H1 (cell line): Measurements from ENCODE around the gene PUS7L. TPM values are rescaled to one million over a fixed set of nuclear protein-coding genes. Genes with fewer than 3 reads are reported as not detected.

Experiments used
- CTCF ChIA-PET: fragments of 300-600 bp; sonication (Branson Sonifier 250); formaldehyde crosslinking; loops from one replicate; lab custom pipeline; 2021; ENCODE audit not compliant: partially characterized antibody; lab: Charles Lee
- POLR2A ChIA-PET: fragments of 300-600 bp; sonication (Branson Sonifier 250); formaldehyde crosslinking; loops from one replicate; lab custom pipeline; 2021; ENCODE audit warnings: inconsistent platforms; ENCODE audit not compliant: partially characterized antibody; lab: Charles Lee
- DNase-seq, 2 experiments: peaks; one replicate each; pipeline versions ENCODE4 v3.0.0 to v3.0.0-alpha.2; 2010 to 2022; ENCODE audit warnings: low spot score in 2 of 2, low read depth in 1 of 2, mixed read lengths in 1 of 2
- FAIRE-seq: peaks from 2 replicates; lab custom pipeline; 2011; peaks lifted over from hg19 to GRCh38; lab: Jason Lieb, UNC
- H2AFZ ChIP-seq: 2 replicates; pipeline ENCODE4 v1.8.1; 2012; ENCODE audit warnings: low read length, inconsistent platforms
- H2AK5ac ChIP-seq: 2 replicates; pipeline ENCODE4 v1.6.1; 2013; ENCODE audit warnings: low read depth, low read length
- H2BK120ac ChIP-seq: replicated peaks from 2 replicates; pipeline ENCODE3; 2013; ENCODE audit warnings: low read depth, low read length, inconsistent platforms
- H2BK12ac ChIP-seq: 2 replicates; pipeline ENCODE4 v1.6.1; 2013; ENCODE audit warnings: low read depth, low read length
- H2BK15ac ChIP-seq: 2 replicates; pipeline ENCODE4 v1.6.1; 2013; ENCODE audit warnings: low read length
- H2BK20ac ChIP-seq: 2 replicates; pipeline ENCODE4 v1.6.1; 2013; ENCODE audit warnings: low read length
- H2BK5ac ChIP-seq: 2 replicates; pipeline ENCODE4 v1.6.1; 2013; ENCODE audit warnings: low read depth, low read length
- H3K14ac ChIP-seq: 2 replicates; pipeline ENCODE4 v1.6.1; 2013; ENCODE audit warnings: inconsistent platforms; ENCODE audit not compliant: insufficient read length
- H3K18ac ChIP-seq: 2 replicates; pipeline ENCODE4 v1.6.1; 2013; ENCODE audit warnings: low read length; ENCODE audit errors: extremely low read depth
- H3K23ac ChIP-seq: 2 replicates; pipeline ENCODE4 v1.6.1; 2013; ENCODE audit warnings: inconsistent platforms; ENCODE audit not compliant: insufficient read length
- H3K23me2 ChIP-seq: 2 replicates; pipeline ENCODE4 v1.6.1; 2013; ENCODE audit warnings: low read depth, low read length
- H3K27ac ChIP-seq: 2 replicates; pipeline ENCODE4 v1.6.1; 2011; ENCODE audit warnings: low read depth, low read length, inconsistent platforms
- H3K27me3 ChIP-seq, 4 experiments: replicated peaks in 1 of 4; 1 replicate in 1 of 4; 2 replicates in 3 of 4; pipeline versions ENCODE4 v1.6.1 to v1.8.1; 2011 to 2013; ENCODE audit warnings: low read length in 3 of 4, mild to moderate bottlenecking in 3 of 4, inconsistent platforms in 2 of 4, mixed read lengths in 2 of 4, moderate library complexity in 1 of 4; ENCODE audit not compliant: control insufficient read depth in 3 of 4, insufficient read depth in 3 of 4; ENCODE audit errors: extremely low read depth in 1 of 4
- H3K36me3 ChIP-seq, 4 experiments: 2 replicates each; pipeline versions ENCODE4 v1.6.1 to v1.8.1; 2011 to 2013; ENCODE audit warnings: mild to moderate bottlenecking in 4 of 4, low read length in 3 of 4, moderate library complexity in 2 of 4, control low read depth in 1 of 4, inconsistent platforms in 1 of 4; ENCODE audit not compliant: insufficient read depth in 4 of 4, control insufficient read depth in 2 of 4
- H3K4ac ChIP-seq: replicated peaks from 2 replicates; pipeline ENCODE3; 2013; ENCODE audit warnings: low read length, low read depth, mixed read lengths, inconsistent platforms; ENCODE audit not compliant: insufficient read length
- H3K4me1 ChIP-seq, 4 experiments: replicated peaks in 1 of 4; 1 replicate in 1 of 4; 2 replicates in 3 of 4; pipeline versions ENCODE4 v1.6.1 to v1.8.1; 2011 to 2013; ENCODE audit warnings: low read length in 3 of 4, inconsistent platforms in 2 of 4, mixed read lengths in 1 of 4; ENCODE audit not compliant: insufficient read depth in 4 of 4, control insufficient read depth in 3 of 4
- H3K4me2 ChIP-seq, 2 experiments: 2 replicates each; pipeline versions ENCODE4 v1.6.1 to v1.8.1; 2011 to 2013; ENCODE audit warnings: low read depth in 2 of 2, low read length in 2 of 2, control low read depth in 1 of 2, inconsistent platforms in 1 of 2, mild to moderate bottlenecking in 1 of 2; ENCODE audit not compliant: insufficient read depth in 1 of 2
- H3K4me3 ChIP-seq, 4 experiments: fragments of 200-600, 300-600 bp in 1 of 4; sonication (generic), shearing (Covaris generic), sonication (Bioruptor Twin) in 1 of 4; 2 replicates each; pipeline versions ENCODE4 v1.5.1 to v1.8.1; 2011 to 2016; ENCODE audit warnings: low read length in 4 of 4, low read depth in 3 of 4, control low read depth in 2 of 4, inconsistent platforms in 2 of 4, mild to moderate bottlenecking in 2 of 4, mixed read lengths in 1 of 4, moderate library complexity in 1 of 4; ENCODE audit not compliant: insufficient read depth in 2 of 4; ENCODE audit errors: extremely low read depth in 1 of 4
- H3K56ac ChIP-seq: replicated peaks from 2 replicates; pipeline ENCODE3; 2013; ENCODE audit warnings: low read depth, mild to moderate bottlenecking, mixed read lengths, low read length, inconsistent platforms; ENCODE audit not compliant: insufficient read length
- H3K79me1 ChIP-seq: 2 replicates; pipeline ENCODE4 v1.6.1; 2013; ENCODE audit warnings: low read depth, low read length, control low read depth
- H3K79me2 ChIP-seq, 2 experiments: 2 replicates each; pipeline versions ENCODE4 v1.6.1 to v1.8.1; 2012 to 2013; ENCODE audit warnings: low read length in 2 of 2, mild to moderate bottlenecking in 2 of 2, inconsistent platforms in 1 of 2; ENCODE audit not compliant: insufficient read depth in 2 of 2, control insufficient read depth in 1 of 2
- H3K9ac ChIP-seq, 4 experiments: replicated peaks in 1 of 4; 1 replicate in 1 of 4; 2 replicates in 3 of 4; pipeline versions ENCODE4 v1.6.1 to v1.8.1; 2011 to 2013; ENCODE audit warnings: low read depth in 3 of 4, low read length in 3 of 4, control low read depth in 2 of 4, mild to moderate bottlenecking in 2 of 4, moderate library complexity in 2 of 4, inconsistent platforms in 1 of 4; ENCODE audit errors: extremely low read depth in 1 of 4
- H3K9me3 ChIP-seq, 2 experiments: 2 replicates each; pipeline versions ENCODE4 v1.6.1 to v1.8.1; 2012 to 2013; ENCODE audit warnings: mild to moderate bottlenecking in 2 of 2, moderate library complexity in 2 of 2, control low read depth in 1 of 2, inconsistent platforms in 1 of 2, low read depth in 1 of 2, low read length in 1 of 2, mixed read lengths in 1 of 2; ENCODE audit not compliant: insufficient read depth in 2 of 2
- H4K20me1 ChIP-seq, 2 experiments: replicated peaks in 1 of 2; 2 replicates each; pipeline versions ENCODE3 to v1.8.1; 2011 to 2013; ENCODE audit warnings: inconsistent platforms in 2 of 2, low read length in 2 of 2, mild to moderate bottlenecking in 1 of 2; ENCODE audit not compliant: insufficient read depth in 2 of 2, control insufficient read depth in 1 of 2
- H4K5ac ChIP-seq: 2 replicates; pipeline ENCODE4 v1.6.1; 2013; ENCODE audit warnings: low read length, low read depth, mixed read lengths, inconsistent platforms; ENCODE audit not compliant: insufficient read length
- H4K8ac ChIP-seq: 2 replicates; pipeline ENCODE4 v1.8.0; 2013; ENCODE audit warnings: mild to moderate bottlenecking, moderate library complexity, low read length, inconsistent platforms; ENCODE audit not compliant: insufficient read depth; ENCODE audit errors: extremely low read depth
- H4K91ac ChIP-seq: replicated peaks from 2 replicates; pipeline ENCODE3; 2013; ENCODE audit warnings: low read length, mixed read lengths, inconsistent platforms; ENCODE audit not compliant: insufficient read length
- ASH2L ChIP-seq: fragments of 200-600, 300-600 bp; sonication (generic); IDR thresholded peaks from one replicate; pipeline ENCODE4 v1.7.1; 2017; ENCODE audit warnings: low read length
- EZH2 ChIP-seq: fragments of 200-600 bp; sonication (generic); IDR thresholded peaks from 2 replicates; pipeline ENCODE4 v1.7.1; 2012; ENCODE audit warnings: low read depth, mild to moderate bottlenecking, moderate library complexity, low read length, inconsistent platforms; ENCODE audit not compliant: severe bottlenecking
- FOSL1 ChIP-seq: IDR thresholded peaks from 2 replicates; pipeline ENCODE4 v1.6.1; 2011; ENCODE audit warnings: mild to moderate bottlenecking, low read depth, low read length, moderate library complexity; ENCODE audit not compliant: insufficient read depth
- HDAC2 ChIP-seq, 2 experiments: fragments of 300-600 bp in 1 of 2; sonication (generic) in 1 of 2; IDR thresholded peaks; 2 replicates each; pipeline ENCODE4 v1.6.1; 2011 to 2012; ENCODE audit warnings: low read depth in 2 of 2, low read length in 2 of 2, mild to moderate bottlenecking in 2 of 2, moderate library complexity in 2 of 2, borderline replicate concordance in 1 of 2, inconsistent platforms in 1 of 2
- NRF1 ChIP-seq: IDR thresholded peaks from 2 replicates; pipeline ENCODE4 v1.6.1; 2011; ENCODE audit warnings: mild to moderate bottlenecking, low read depth, low read length, improper control_type of control experiment
- POLR2A ChIP-seq, 2 experiments: IDR thresholded peaks; 1 replicate in 1 of 2; 2 replicates in 1 of 2; pipeline ENCODE4 v1.6.1; 2011; ENCODE audit warnings: low read depth in 2 of 2, low read length in 2 of 2, mild to moderate bottlenecking in 2 of 2; ENCODE audit errors: control extremely low read depth in 1 of 2
- RFX5 ChIP-seq: IDR thresholded peaks from 2 replicates; pipeline ENCODE4 v1.6.1; 2011; ENCODE audit warnings: low read depth, low read length, improper control_type of control experiment, borderline replicate concordance
- SP1 ChIP-seq: IDR thresholded peaks from 2 replicates; pipeline ENCODE4 v1.6.1; 2011; ENCODE audit warnings: low read depth, low read length
- TAF7 ChIP-seq: optimal IDR thresholded peaks from 2 replicates; pipeline ENCODE3; 2011; ENCODE audit warnings: low read depth, mild to moderate bottlenecking, inconsistent platforms, low read length, moderate library complexity, borderline replicate concordance
- WGBS, 2 experiments: shearing (Covaris generic) in 1 of 2; methylation state at CpG; one replicate each; pipeline versions ENCODE4 v1.1.6 to v1.1.7; 2013 to 2015; ENCODE audit warnings: low lambda C conversion rate in 2 of 2, mixed read lengths in 2 of 2, inconsistent platforms in 1 of 2, low coverage in 1 of 2, missing lambda C conversion rate in 1 of 2; ENCODE audit not compliant: insufficient replicate concordance in 2 of 2, insufficient coverage in 1 of 2, insufficient read length in 1 of 2; ENCODE audit errors: extremely low coverage in 1 of 2, missing lambda C conversion rate in 1 of 2; 5-methylcytosine and 5-hydroxymethylcytosine counted together
- polyA plus RNA-seq, 7 experiments: library from polyadenylated mRNA; depleted of rRNA in 3 of 7; stranded (reverse) in 5 of 7; unstranded in 2 of 7; fragments of >200 nt in 5 of 7; fragments of 200-250 nt in 2 of 7; gene quantifications; 1 replicate in 5 of 7; 2 replicates in 1 of 7; 4 replicates in 1 of 7; pipeline versions ENCODE4 v1.2.1 to v1.2.3, GENCODE V29; 2011 to 2013; ENCODE audit warnings: missing spikeins in 2 of 7, mixed read lengths in 2 of 7
- total RNA-seq: library from RNA; stranded (reverse); fragmentation: NEBNext Ultra II Directional; extraction: Animal tissue kit (Norgen Biotek cat#: 25700); gene quantifications from 2 replicates; pipeline ENCODE4 v1.2.1, GENCODE V29; 2021

PUS7L gene
- total and polyA plus RNA-seq, 2 of the 8 experiments (the other 6 are each of a cell fraction or from before 2014, with no cell fraction given) = 3.6 to 26.8 TPM

GRCh38 chr12:43795716-43796280 lies 37.2 kb upstream of the PUS7L start:
- ChIA-PET POLR2A (no interaction called here), CTCF (no interaction called here)
- DNase-seq (no peak), FAIRE-seq (no peak)
- peaks cover 7 to 57% (median 30%) of the 10 kb centered on the region in 4 experiments for H3K36me3 ChIP-seq
- H2BK15ac ChIP-seq = no peak overlapping the region
- no peak overlapping the region for H3K9ac ChIP-seq
- H3K4me2 ChIP-seq = no peak overlapping the region
- WGBS, 2 experiments = 92% methylated on average over 2 of the region's 2 CpGs; no CpG with 5 or more reads in 1 of the 2 experiments
- no peak overlapping the region for H3K23ac ChIP-seq
- no peak overlapping the region for H3K18ac ChIP-seq
- H2BK20ac ChIP-seq = no peak overlapping the region
- H2AFZ ChIP-seq = no peak overlapping the region
- H3K4me1 ChIP-seq = no peaks in the 10 kb centered on the region
- H4K8ac ChIP-seq = no peak overlapping the region
- no peaks in the 10 kb centered on the region for H3K79me2 ChIP-seq
- H3K9me3 ChIP-seq = no peaks in the 10 kb centered on the region
- H4K5ac ChIP-seq = no peak overlapping the region
- H3K4ac ChIP-seq = no peak overlapping the region
- no peak overlapping the region for H4K91ac ChIP-seq
- H2BK5ac ChIP-seq = no peak overlapping the region
- no peaks in the 10 kb centered on the region for H3K23me2 ChIP-seq
- TF ChIP-seq TAF7 = no peak
- no peak for TF ChIP-seq FOSL1
- no peak for TF ChIP-seq NRF1
- TF ChIP-seq HDAC2 (IDR thresholded peaks at IDR 0.05; ENCODE audit: borderline replicate concordance in 1 of 2, low read depth in 2 of 2, low read length in 2 of 2) = no peak
- no peak for TF ChIP-seq ASH2L
- TF ChIP-seq EZH2 = no peak
- TF ChIP-seq RFX5 = no peak
- TF ChIP-seq POLR2A (IDR thresholded peaks at IDR 0.05; ENCODE audit: control extremely low read depth in 1 of 2, low read depth in 2 of 2, low read length in 2 of 2) = no peak
- no peak for TF ChIP-seq SP1
- H3K14ac ChIP-seq = no peak overlapping the region
- no peak overlapping the region for H3K27ac ChIP-seq
- H2BK12ac ChIP-seq = no peak overlapping the region
- no peak overlapping the region for H2AK5ac ChIP-seq
- no peaks in the 10 kb centered on the region for H4K20me1 ChIP-seq
- H3K4me3 ChIP-seq = no peak overlapping the region
- no peaks in the 10 kb centered on the region for H3K79me1 ChIP-seq
- H2BK120ac ChIP-seq = no peak overlapping the region
- H3K27me3 ChIP-seq = no peaks in the 10 kb centered on the region
- no peak overlapping the region for H3K56ac ChIP-seq
